Ascending aorta (tissue), 2 donors: ENCODE results near the gene COX7A1. TPM values are rescaled to one million over a fixed set of nuclear protein-coding genes. Genes with fewer than 3 reads are reported as not detected.

Experiments used
- DNase-seq, 2 donors: peaks; one replicate each; pipeline ENCODE4 v3.0.0-alpha.2; 2019; ENCODE audit warnings: low spot score in 2 of 2
- H3K27ac ChIP-seq, 2 donors: fragments of 200-600 bp; sonication (generic); one replicate each; pipeline ENCODE4 v1.5.1; 2016 to 2017; ENCODE audit warnings: mild to moderate bottlenecking in 1 of 2
- H3K27me3 ChIP-seq: fragments of 200-600 bp; sonication (generic); one replicate; pipeline ENCODE4 v1.5.1; 2017
- H3K36me3 ChIP-seq, 2 donors: fragments of 200-600 bp; sonication (generic); one replicate each; pipeline ENCODE4 v1.5.1; 2016
- H3K4me1 ChIP-seq, 2 donors: fragments of 200-600 bp; sonication (generic); one replicate each; pipeline ENCODE4 v1.5.1; 2016 to 2017; ENCODE audit warnings: mild to moderate bottlenecking in 1 of 2
- H3K4me3 ChIP-seq, 2 donors: fragments of 200-600 bp; sonication (generic); one replicate each; pipeline ENCODE4 v1.5.1; 2016 to 2017; ENCODE audit warnings: mild to moderate bottlenecking in 1 of 2
- H3K9me3 ChIP-seq, 2 donors: fragments of 200-600 bp; sonication (generic); one replicate each; pipeline ENCODE4 v1.5.1; 2016
- intact Hi-C: fragments of 100-400 bp; cut with DNase I; formaldehyde crosslinking; loops from one replicate; pipeline ENCODE4 v1.15.1; 2023
- total RNA-seq: library from RNA; depleted of rRNA; stranded (reverse); fragments of >200 nt; gene quantifications from one replicate; pipeline ENCODE4 v1.1.0, GENCODE V29; 2016
- TF ChIP-seq, protein P1 (sequence below), 3 experiments: fragments of 200-600 bp in 2 of 3; fragments of 450-650 bp in 1 of 3; sonication (generic) in 2 of 3; IDR thresholded peaks; one replicate each; pipeline ENCODE4 v1.5.1; 2016 to 2019; ENCODE audit warnings: antibody characterized with exemption in 3 of 3, mild to moderate bottlenecking in 1 of 3, moderate library complexity in 1 of 3

The COX7A1 gene
- total RNA-seq, 1 donor from 2014 or later, result 51.2 TPM

- no peak for DNase-seq
- H3K36me3 ChIP-seq, result peaks cover 44 to 52% of the 10 kb centered on the region in 2 donors
- no peaks in the 10 kb centered on the region for H3K9me3 ChIP-seq
- intact Hi-C loops, result loop anchor here (10.0 kb wide), 2 partner anchors 371 to 459 kb away; partner anchors contain the start of genes IGFLR1, LIN37, PSENEN and U2AF1L4
- no peaks in the 10 kb centered on the region for H3K27me3 ChIP-seq
- H3K4me1 ChIP-seq, result peaks cover 6 to 17% of the 10 kb centered on the region in 2 donors
- peak overlapping the region; percentile 80 to 84 for H3K27ac ChIP-seq
- TF ChIP-seq, protein P1, sequence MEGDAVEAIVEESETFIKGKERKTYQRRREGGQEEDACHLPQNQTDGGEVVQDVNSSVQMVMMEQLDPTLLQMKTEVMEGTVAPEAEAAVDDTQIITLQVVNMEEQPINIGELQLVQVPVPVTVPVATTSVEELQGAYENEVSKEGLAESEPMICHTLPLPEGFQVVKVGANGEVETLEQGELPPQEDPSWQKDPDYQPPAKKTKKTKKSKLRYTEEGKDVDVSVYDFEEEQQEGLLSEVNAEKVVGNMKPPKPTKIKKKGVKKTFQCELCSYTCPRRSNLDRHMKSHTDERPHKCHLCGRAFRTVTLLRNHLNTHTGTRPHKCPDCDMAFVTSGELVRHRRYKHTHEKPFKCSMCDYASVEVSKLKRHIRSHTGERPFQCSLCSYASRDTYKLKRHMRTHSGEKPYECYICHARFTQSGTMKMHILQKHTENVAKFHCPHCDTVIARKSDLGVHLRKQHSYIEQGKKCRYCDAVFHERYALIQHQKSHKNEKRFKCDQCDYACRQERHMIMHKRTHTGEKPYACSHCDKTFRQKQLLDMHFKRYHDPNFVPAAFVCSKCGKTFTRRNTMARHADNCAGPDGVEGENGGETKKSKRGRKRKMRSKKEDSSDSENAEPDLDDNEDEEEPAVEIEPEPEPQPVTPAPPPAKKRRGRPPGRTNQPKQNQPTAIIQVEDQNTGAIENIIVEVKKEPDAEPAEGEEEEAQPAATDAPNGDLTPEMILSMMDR (IDR thresholded peaks at IDR 0.05), result no peak
- peak overlapping the region; percentile 70 to 77 for H3K4me3 ChIP-seq
Measured at GRCh38 chr19:36116344-36116637, 36.0 kb downstream of the COX7A1 start.

GRCh38 chr19:36115453-36116343, 36.5 kb downstream of the COX7A1 start, which contains the start of gene TBCB:
TSS of gene TBCB (plus strand) at chr19:36115468. CDS start at chr19:36115561, 93 bp downstream.
- DNase-seq, result peak in 1 of 2 donors; percentile 19
- Histone ChIP-seq H3K9me3 (no peaks in the 10 kb centered on the region), H3K27me3 (no peaks in the 10 kb centered on the region), H3K36me3 (peaks cover 39 to 51% of the 10 kb centered on the region in 2 donors), H3K4me1 (peaks cover 6 to 17% of the 10 kb centered on the region in 2 donors), H3K27ac (peak within 1 kb of the TSS; percentile 80 to 84), H3K4me3 (peak within 1 kb of the TSS; percentile 70 to 77)
- intact Hi-C loops, result loop anchor here (1.0 to 10.0 kb wide), 7 partner anchors 13 to 459 kb away; partner anchors contain the start of genes ALKBH6, IGFLR1, LIN37 and PSENEN
- TF ChIP-seq, protein P1 (IDR thresholded peaks at IDR 0.05), result no peak

DNA sequence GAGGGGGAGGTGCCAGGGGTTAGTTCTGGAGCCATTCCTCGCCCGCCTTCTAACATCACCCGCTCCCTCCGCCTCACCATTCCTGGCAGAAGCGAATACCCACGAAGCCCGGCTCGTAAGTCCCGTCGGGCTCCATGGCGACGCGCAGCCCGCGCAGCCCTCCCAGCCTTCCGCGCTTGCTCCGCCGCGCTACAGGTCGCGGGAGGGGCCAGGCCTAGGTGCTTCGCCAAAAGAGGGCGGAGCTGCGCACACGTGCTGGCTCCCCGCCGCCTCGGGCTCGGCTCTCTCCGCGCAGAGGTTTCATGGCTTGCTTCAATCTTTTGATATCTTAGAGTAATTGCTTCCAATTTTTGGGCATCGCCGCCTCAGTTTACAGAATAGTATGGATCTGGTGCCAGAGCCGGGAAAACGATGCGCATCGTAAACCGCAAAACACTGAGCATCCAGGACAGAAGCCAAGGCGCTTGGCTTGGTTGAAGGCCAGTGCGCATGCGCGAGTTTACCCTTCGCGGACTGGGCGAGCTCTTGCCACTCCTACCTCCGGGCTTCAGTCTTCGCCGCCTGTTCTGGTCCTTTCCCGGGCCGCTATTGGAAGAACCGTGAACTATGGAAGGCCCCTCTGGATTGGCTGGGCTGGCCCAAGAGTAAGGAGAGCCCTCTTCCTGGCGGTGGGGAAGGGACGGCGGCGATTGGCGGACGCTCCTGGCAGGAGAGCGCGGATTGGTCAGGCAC, 37.4 kb downstream of the COX7A1 start, which contains the start of gene POLR2I:
Gene POLR2I (minus strand): TSS at position 155 of the 732 bp plus-strand sequence. CDS start 19 bp downstream, at position 136.
- no peaks in the 10 kb centered on the region for H3K27me3 ChIP-seq
- peak; percentile 100 for DNase-seq
- no peaks in the 10 kb centered on the region for H3K9me3 ChIP-seq
- H3K4me1 ChIP-seq, result peaks cover 6 to 17% of the 10 kb centered on the region in 2 donors
- H3K4me3 ChIP-seq, result peak within 1 kb of the TSS; percentile 70 to 77
- intact Hi-C loops, result loop anchor here (1.0 to 10.0 kb wide), 7 partner anchors 13 to 460 kb away; partner anchors contain the start of genes ALKBH6, IGFLR1, LIN37 and PSENEN
- peaks cover 30 to 43% of the 10 kb centered on the region in 2 donors for H3K36me3 ChIP-seq
- peak within 1 kb of the TSS; percentile 80 to 84 for H3K27ac ChIP-seq
- TF ChIP-seq, protein P1 (IDR thresholded peaks at IDR 0.05), result no peak

- intact Hi-C loops, result loop anchor here (2.0 to 10.0 kb wide), 3 partner anchors 119 to 461 kb away; partner anchors contain the start of genes IGFLR1, LIN37, PSENEN and SDHAF1
- Histone ChIP-seq H3K4me3 (peak overlapping the region; percentile 56 to 70), H3K36me3 (peaks cover 23 to 36% of the 10 kb centered on the region in 2 donors), H3K4me1 (peaks cover 6 to 17% of the 10 kb centered on the region in 2 donors), H3K9me3 (no peaks in the 10 kb centered on the region), H3K27me3 (no peaks in the 10 kb centered on the region), H3K27ac (peak overlapping the region; percentile 80 to 84)
- TF ChIP-seq, protein P1 (IDR thresholded peaks at IDR 0.05), result no peak
- peak in 1 of 2 donors; percentile 70 for DNase-seq
Measured at GRCh38 chr19:36113894-36114720, 38.1 kb downstream of the COX7A1 start.
